ENCODE results near the gene CFAP43. TPM values are rescaled to one million over a fixed set of nuclear protein-coding genes. Genes with fewer than 3 reads are reported as not detected.

The CFAP43 gene
- total and polyA plus RNA-seq, 2 of the 8 experiments (the other 6 are each of a cell fraction or from before 2014, with no cell fraction given) = 0.11 to 0.27 TPM

DNA sequence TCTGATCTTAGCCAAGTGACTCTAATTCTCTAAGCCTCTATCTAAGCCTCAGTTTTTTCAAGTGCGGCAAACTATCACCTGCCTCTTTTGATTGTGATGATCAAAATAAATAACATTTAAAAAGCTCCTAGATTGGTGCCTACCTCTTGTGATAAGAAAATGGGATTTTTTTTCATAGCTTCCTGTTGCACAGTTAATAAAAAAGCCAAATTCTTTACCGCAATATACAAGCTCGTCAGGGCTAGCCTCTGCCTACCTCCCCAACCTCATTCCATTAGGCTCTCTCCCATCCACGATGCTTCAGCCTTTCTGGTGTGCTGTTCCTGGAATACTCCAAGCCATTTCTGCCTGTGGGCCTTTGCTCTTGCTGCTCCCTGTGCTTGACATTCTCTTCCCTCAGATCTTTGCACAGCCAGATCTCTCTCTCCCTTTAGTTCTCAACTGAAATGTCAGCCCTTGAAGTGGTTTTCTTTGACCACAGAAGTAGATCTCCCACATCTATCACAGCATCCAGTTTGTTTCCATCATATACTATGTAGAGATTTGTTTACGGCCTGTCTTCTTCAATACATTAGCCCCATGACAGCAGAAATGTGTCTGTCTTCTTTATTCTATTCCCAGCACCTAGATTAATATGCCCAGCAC lies 61.4 kb downstream of the CFAP43 start (continued):
- TF ChIP-seq, protein P1, sequence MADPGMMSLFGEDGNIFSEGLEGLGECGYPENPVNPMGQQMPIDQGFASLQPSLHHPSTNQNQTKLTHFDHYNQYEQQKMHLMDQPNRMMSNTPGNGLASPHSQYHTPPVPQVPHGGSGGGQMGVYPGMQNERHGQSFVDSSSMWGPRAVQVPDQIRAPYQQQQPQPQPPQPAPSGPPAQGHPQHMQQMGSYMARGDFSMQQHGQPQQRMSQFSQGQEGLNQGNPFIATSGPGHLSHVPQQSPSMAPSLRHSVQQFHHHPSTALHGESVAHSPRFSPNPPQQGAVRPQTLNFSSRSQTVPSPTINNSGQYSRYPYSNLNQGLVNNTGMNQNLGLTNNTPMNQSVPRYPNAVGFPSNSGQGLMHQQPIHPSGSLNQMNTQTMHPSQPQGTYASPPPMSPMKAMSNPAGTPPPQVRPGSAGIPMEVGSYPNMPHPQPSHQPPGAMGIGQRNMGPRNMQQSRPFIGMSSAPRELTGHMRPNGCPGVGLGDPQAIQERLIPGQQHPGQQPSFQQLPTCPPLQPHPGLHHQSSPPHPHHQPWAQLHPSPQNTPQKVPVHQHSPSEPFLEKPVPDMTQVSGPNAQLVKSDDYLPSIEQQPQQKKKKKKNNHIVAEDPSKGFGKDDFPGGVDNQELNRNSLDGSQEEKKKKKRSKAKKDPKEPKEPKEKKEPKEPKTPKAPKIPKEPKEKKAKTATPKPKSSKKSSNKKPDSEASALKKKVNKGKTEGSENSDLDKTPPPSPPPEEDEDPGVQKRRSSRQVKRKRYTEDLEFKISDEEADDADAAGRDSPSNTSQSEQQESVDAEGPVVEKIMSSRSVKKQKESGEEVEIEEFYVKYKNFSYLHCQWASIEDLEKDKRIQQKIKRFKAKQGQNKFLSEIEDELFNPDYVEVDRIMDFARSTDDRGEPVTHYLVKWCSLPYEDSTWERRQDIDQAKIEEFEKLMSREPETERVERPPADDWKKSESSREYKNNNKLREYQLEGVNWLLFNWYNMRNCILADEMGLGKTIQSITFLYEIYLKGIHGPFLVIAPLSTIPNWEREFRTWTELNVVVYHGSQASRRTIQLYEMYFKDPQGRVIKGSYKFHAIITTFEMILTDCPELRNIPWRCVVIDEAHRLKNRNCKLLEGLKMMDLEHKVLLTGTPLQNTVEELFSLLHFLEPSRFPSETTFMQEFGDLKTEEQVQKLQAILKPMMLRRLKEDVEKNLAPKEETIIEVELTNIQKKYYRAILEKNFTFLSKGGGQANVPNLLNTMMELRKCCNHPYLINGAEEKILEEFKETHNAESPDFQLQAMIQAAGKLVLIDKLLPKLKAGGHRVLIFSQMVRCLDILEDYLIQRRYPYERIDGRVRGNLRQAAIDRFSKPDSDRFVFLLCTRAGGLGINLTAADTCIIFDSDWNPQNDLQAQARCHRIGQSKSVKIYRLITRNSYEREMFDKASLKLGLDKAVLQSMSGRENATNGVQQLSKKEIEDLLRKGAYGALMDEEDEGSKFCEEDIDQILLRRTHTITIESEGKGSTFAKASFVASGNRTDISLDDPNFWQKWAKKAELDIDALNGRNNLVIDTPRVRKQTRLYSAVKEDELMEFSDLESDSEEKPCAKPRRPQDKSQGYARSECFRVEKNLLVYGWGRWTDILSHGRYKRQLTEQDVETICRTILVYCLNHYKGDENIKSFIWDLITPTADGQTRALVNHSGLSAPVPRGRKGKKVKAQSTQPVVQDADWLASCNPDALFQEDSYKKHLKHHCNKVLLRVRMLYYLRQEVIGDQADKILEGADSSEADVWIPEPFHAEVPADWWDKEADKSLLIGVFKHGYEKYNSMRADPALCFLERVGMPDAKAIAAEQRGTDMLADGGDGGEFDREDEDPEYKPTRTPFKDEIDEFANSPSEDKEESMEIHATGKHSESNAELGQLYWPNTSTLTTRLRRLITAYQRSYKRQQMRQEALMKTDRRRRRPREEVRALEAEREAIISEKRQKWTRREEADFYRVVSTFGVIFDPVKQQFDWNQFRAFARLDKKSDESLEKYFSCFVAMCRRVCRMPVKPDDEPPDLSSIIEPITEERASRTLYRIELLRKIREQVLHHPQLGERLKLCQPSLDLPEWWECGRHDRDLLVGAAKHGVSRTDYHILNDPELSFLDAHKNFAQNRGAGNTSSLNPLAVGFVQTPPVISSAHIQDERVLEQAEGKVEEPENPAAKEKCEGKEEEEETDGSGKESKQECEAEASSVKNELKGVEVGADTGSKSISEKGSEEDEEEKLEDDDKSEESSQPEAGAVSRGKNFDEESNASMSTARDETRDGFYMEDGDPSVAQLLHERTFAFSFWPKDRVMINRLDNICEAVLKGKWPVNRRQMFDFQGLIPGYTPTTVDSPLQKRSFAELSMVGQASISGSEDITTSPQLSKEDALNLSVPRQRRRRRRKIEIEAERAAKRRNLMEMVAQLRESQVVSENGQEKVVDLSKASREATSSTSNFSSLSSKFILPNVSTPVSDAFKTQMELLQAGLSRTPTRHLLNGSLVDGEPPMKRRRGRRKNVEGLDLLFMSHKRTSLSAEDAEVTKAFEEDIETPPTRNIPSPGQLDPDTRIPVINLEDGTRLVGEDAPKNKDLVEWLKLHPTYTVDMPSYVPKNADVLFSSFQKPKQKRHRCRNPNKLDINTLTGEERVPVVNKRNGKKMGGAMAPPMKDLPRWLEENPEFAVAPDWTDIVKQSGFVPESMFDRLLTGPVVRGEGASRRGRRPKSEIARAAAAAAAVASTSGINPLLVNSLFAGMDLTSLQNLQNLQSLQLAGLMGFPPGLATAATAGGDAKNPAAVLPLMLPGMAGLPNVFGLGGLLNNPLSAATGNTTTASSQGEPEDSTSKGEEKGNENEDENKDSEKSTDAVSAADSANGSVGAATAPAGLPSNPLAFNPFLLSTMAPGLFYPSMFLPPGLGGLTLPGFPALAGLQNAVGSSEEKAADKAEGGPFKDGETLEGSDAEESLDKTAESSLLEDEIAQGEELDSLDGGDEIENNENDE (IDR thresholded peaks at IDR 0.05; ENCODE audit: insufficient replicate concordance, low read length) = no peak
- no peak for TF ChIP-seq TAF1 (IDR thresholded peaks at IDR 0.05; ENCODE audit: low read depth, low read length)
- no peak for TF ChIP-seq EGR1 (IDR thresholded peaks at IDR 0.05; ENCODE audit: borderline replicate concordance, low read depth, low read length)
- TF ChIP-seq POLR2A (IDR thresholded peaks at IDR 0.05; ENCODE audit: control extremely low read depth in 1 of 2, low read depth in 2 of 2, low read length in 2 of 2) = no peak
- no peak for TF ChIP-seq SIX5 (IDR thresholded peaks at IDR 0.05; ENCODE audit: low read depth, low read length)
- no peak for TF ChIP-seq FOSL1 (IDR thresholded peaks at IDR 0.05; ENCODE audit: insufficient read depth, low read depth, low read length)
- TF ChIP-seq RNF2 (IDR thresholded peaks at IDR 0.05; ENCODE audit: borderline replicate concordance, low read depth, low read length, missing control alignments, poor library complexity, severe bottlenecking) = no peak
- TF ChIP-seq SP2 (IDR thresholded peaks at IDR 0.05; ENCODE audit: low read length) = no peak
- TF ChIP-seq CEBPB (IDR thresholded peaks at IDR 0.05; ENCODE audit: low read depth, low read length) = no peak
- no peak for TF ChIP-seq CREB1 (IDR thresholded peaks at IDR 0.05)
- TF ChIP-seq SIN3A (conservative IDR thresholded peaks at IDR 0.05 in 1 of 2, IDR thresholded peaks at IDR 0.05 in 1 of 2; ENCODE audit: low read depth in 1 of 2, low read length in 2 of 2) = no peak

All from H1 (cell line).